Stimulated activated CD8-positive, alpha-beta memory T cell treated with anti-CD3 and anti-CD28 coated beads, Interleukin-7, amount 100 ng/mL, for 24 hours (primary cell): ENCODE measurements around the gene BMI1.

ENCODE experiments used
- DNase-seq: peaks from one replicate; pipeline ENCODE4 v3.0.0-alpha.2; 2020; ENCODE audit warnings: low read depth

BMI1 gene

GRCh38 chr10:22319980-22320558, 830 bp upstream of the BMI1 start:
- no peak for DNase-seq

- no peak for DNase-seq
Observed at GRCh38 chr10:22321156-22321923, 441 bp downstream of the BMI1 start.

- no peak for DNase-seq
Observed at GRCh38 chr10:22321924-22322640, 1.2 kb downstream of the BMI1 start.

- DNase-seq, result no peak
Observed at GRCh38 chr10:22322641-22323160, 1.8 kb downstream of the BMI1 start.

- no peak for DNase-seq
Observed at GRCh38 chr10:22323538-22324305, 2.8 kb downstream of the BMI1 start.

- no peak for DNase-seq
Observed at GRCh38 chr10:22324413-22324812, 3.5 kb downstream of the BMI1 start.

- DNase-seq, result no peak
Observed at GRCh38 chr10:22324893-22325271, 4.0 kb downstream of the BMI1 start.

GRCh38 chr10:22325272-22326144, 4.6 kb downstream of the BMI1 start:
- no peak for DNase-seq

- DNase-seq, result no peak
Observed at GRCh38 chr10:22326145-22326702, 5.3 kb downstream of the BMI1 start.

- no peak for DNase-seq
Observed at GRCh38 chr10:22329150-22329549, 8.3 kb downstream of the BMI1 start.

- DNase-seq, result no peak
Observed at GRCh38 chr10:22332116-22332692, 11.3 kb downstream of the BMI1 start.

- DNase-seq, result no peak
Observed at GRCh38 chr10:22333167-22333974, 12.5 kb downstream of the BMI1 start.

- no peak for DNase-seq
Observed at GRCh38 chr10:22333975-22334282, 13.0 kb downstream of the BMI1 start.

- DNase-seq, result no peak
Observed at GRCh38 chr10:22334414-22335172, 13.7 kb downstream of the BMI1 start.

GRCh38 chr10:22335173-22335933, 14.5 kb downstream of the BMI1 start:
- DNase-seq, result no peak

GRCh38 chr10:22338185-22338900, 17.4 kb downstream of the BMI1 start:
- DNase-seq, result no peak

GRCh38 chr10:22338931-22339330, 18.0 kb downstream of the BMI1 start:
- DNase-seq, result no peak
